ENCODE measurements around the gene PPA1. TPM values are rescaled to one million over a fixed set of nuclear protein-coding genes. Genes with fewer than 3 reads are reported as not detected.

PPA1 gene
- total RNA-seq (10 to 100 TPM; 51.2 to 99.5 (median 70.6) TPM), polyA plus RNA-seq (100 to 1,000 TPM; 179 to 273 (median 179) TPM)

GRCh38 chr10:70233109-70233938, at the start of gene PPA1:
PPA1 (minus strand) TSS chr10:70233429; CDS start chr10:70233327, 102 bp downstream.
- peak; percentile 99 for DNase-seq
- H3K27me3 ChIP-seq: no peaks in the 10 kb centered on the region
- peaks cover 0 to 38% (median 25%) of the 10 kb centered on the region in 4 donors for H3K4me1 ChIP-seq
- no peaks in the 10 kb centered on the region for H3K9me3 ChIP-seq
- TF ChIP-seq EP300 (IDR thresholded peaks at IDR 0.05) (no peak), POLR2AphosphoS5 (IDR thresholded peaks at IDR 0.05) (peak; percentile 84 to 95 (median 93)), POLR2A (IDR thresholded peaks at IDR 0.05) (peak; percentile 68 to 80), CTCF (IDR thresholded peaks at IDR 0.05) (no peak)
- H3K36me3 ChIP-seq: no peaks in the 10 kb centered on the region
- peak within 1 kb of the TSS; percentile 61 to 89 (median 77) for H3K4me3 ChIP-seq
- WGBS, 2 donors: 0% methylated on average over 74 of the region's 74 CpGs
- peak within 1 kb of the TSS; percentile 79 to 84 (median 80) for H3K27ac ChIP-seq
- intact Hi-C loops (cut with DNase I): loop anchor here (1.0 kb wide), 1 partner anchor 131 kb away; no protein-coding TSS in a partner anchor

GRCh38 chr10:70281609-70282008, 48.4 kb upstream of the PPA1 start:
- Histone ChIP-seq H3K9me3 (peaks cover 0 to 2% (median 0%) of the 10 kb centered on the region in 4 donors), H3K36me3 (no peaks in the 10 kb centered on the region), H3K4me3 (no peak overlapping the region), H3K27ac (no peak overlapping the region), H3K4me1 (peaks cover 0 to 9% (median 7%) of the 10 kb centered on the region in 4 donors), H3K27me3 (peaks cover 14 to 42% (median 36%) of the 10 kb centered on the region in 3 donors)
- no peak for DNase-seq
- no peak for TF ChIP-seq POLR2AphosphoS5 (IDR thresholded peaks at IDR 0.05)
- TF ChIP-seq EP300 (IDR thresholded peaks at IDR 0.05): no peak
- TF ChIP-seq CTCF (IDR thresholded peaks at IDR 0.05): no peak
- no peak for TF ChIP-seq POLR2A (IDR thresholded peaks at IDR 0.05)
- intact Hi-C loops (cut with DNase I): no loop called here
- WGBS, 2 donors: 80 to 87% methylated on average over 1 of the region's 1 CpG

DNA sequence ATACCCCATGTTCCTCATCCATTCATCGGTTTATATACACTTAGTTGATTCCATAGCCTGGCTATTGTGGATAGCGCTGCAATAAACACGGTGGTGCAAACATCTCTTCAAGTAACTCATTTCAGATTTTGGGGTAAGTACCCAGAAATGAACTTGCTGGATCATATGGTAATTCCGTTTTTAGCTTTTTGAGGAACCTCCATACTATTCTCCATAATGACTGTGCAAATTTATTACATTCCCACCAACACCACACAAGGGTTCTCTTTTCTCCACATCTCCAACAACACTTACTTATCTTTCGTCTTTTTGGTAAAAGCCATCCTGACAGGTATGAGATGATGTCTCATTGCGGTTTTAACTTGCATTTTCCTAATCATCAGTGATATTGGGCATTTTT, 46.9 kb upstream of the PPA1 start:
- Histone ChIP-seq H3K4me3 (no peak overlapping the region), H3K4me1 (peaks cover 0 to 9% (median 7%) of the 10 kb centered on the region in 4 donors), H3K27ac (no peak overlapping the region), H3K36me3 (no peaks in the 10 kb centered on the region), H3K27me3 (peaks cover 14 to 26% (median 22%) of the 10 kb centered on the region in 3 donors), H3K9me3 (peaks cover 0 to 3% (median under 1%) of the 10 kb centered on the region in 4 donors)
- no peak for TF ChIP-seq POLR2AphosphoS5 (IDR thresholded peaks at IDR 0.05)
- TF ChIP-seq CTCF (IDR thresholded peaks at IDR 0.05): no peak
- no peak for TF ChIP-seq EP300 (IDR thresholded peaks at IDR 0.05)
- TF ChIP-seq POLR2A (IDR thresholded peaks at IDR 0.05): no peak
- no peak for DNase-seq
- WGBS, 2 donors: 79 to 89% methylated on average over 6 of the region's 6 CpGs
- intact Hi-C loops (cut with DNase I): no loop called here

- Histone ChIP-seq H3K4me3 (no peak overlapping the region), H3K27ac (no peak overlapping the region), H3K36me3 (no peaks in the 10 kb centered on the region), H3K4me1 (no peaks in the 10 kb centered on the region), H3K9me3 (peaks cover 0 to 3% (median 0%) of the 10 kb centered on the region in 4 donors), H3K27me3 (peaks cover 0 to under 1% (median 0%) of the 10 kb centered on the region in 3 donors)
- WGBS, 2 donors: 82 to 92% methylated on average over 3 of the region's 3 CpGs
- TF ChIP-seq POLR2AphosphoS5 (IDR thresholded peaks at IDR 0.05): no peak
- no peak for TF ChIP-seq EP300 (IDR thresholded peaks at IDR 0.05)
- no peak for TF ChIP-seq POLR2A (IDR thresholded peaks at IDR 0.05)
- TF ChIP-seq CTCF (IDR thresholded peaks at IDR 0.05): no peak
- intact Hi-C loops (cut with DNase I): no loop called here
- DNase-seq: peak; percentile 27
Observed at GRCh38 chr10:70277396-70278030, 44.3 kb upstream of the PPA1 start.

Data from sigmoid colon (tissue), 7 donors.